Nephron progenitor cell (in vitro differentiated cells): ENCODE results near the gene TEPSIN.

Experiments
- DNase-seq: peaks from one replicate; pipeline ENCODE4 v3.0.0; 2021
- H3K27ac Mint-ChIP-seq: 2 replicates; pipeline ENCODE4 v1.8.0; 2021; ENCODE audit warnings: mild to moderate bottlenecking, moderate library complexity, mixed read lengths
- H3K27me3 Mint-ChIP-seq: 2 replicates; pipeline ENCODE4 v1.8.0; 2021; ENCODE audit warnings: mild to moderate bottlenecking, low read depth, mixed read lengths; ENCODE audit not compliant: poor library complexity
- H3K36me3 Mint-ChIP-seq: 2 replicates; pipeline ENCODE4 v1.8.0; 2021; ENCODE audit warnings: low read depth, mixed read lengths
- H3K4me1 Mint-ChIP-seq: 2 replicates; pipeline ENCODE4 v1.8.0; 2021; ENCODE audit warnings: mixed read lengths
- H3K4me3 Mint-ChIP-seq: 2 replicates; pipeline ENCODE4 v1.8.0; 2021; ENCODE audit warnings: mild to moderate bottlenecking, moderate library complexity, mixed read lengths
- H3K9me3 Mint-ChIP-seq: 2 replicates; pipeline ENCODE4 v1.8.0; 2021; ENCODE audit warnings: mild to moderate bottlenecking, moderate library complexity, mixed read lengths
- CTCF ChIP-seq: fragments of 200-600 bp; sonication (generic); IDR thresholded peaks from 2 replicates; pipeline ENCODE4 v1.5.0; 2021; ENCODE audit warnings: antibody characterized with exemption

The TEPSIN gene

DNA sequence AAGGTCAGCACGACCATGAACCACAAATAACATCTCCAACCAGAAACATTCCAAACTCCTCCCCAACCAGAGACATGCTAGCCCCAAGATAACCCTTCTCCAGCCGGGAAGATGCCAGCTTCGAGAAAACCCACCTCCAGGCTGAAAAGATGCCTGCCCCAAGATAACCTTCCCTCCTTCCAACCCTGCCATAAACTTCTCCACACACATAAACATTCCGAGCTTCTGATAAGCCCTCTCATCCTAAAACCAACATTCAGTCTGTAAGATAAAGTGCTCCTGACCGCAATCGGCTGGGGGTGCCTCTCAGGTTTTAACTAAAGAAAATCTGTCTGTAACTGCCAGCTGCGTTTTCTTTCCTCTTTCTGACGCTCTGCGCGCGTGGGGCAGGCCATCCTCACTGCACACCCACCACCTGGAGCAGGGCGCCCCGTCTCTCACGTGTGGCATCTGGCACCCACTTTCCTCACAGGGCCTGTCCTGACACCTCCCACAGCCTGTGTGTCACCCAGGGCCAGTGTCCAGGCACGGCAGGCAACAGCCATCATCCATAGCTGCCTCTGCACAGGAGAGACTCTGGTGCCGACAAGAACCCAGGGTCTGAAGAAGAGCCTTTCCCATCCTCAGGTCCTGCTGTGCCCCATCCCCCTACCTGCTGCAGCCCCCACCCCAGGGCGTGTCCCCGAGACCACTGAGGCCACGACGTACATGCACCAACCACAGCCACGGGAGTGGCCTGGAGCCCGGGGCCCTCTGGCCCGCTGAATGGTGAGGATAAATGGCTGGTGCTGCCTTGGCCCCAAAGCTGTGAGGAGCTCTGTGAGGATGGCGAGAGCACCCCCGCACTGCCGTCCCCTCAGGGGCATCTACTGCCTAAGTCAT is 3.7 kb downstream of the TEPSIN start:
- TF ChIP-seq CTCF: no peak
- H3K4me1 Mint-ChIP-seq: peaks cover 32% of the 10 kb centered on the region
- H3K27me3 Mint-ChIP-seq: no peaks in the 10 kb centered on the region
- no peak overlapping the region for H3K4me3 Mint-ChIP-seq
- no peak for DNase-seq
- peaks cover 7% of the 10 kb centered on the region for H3K36me3 Mint-ChIP-seq
- no peaks in the 10 kb centered on the region for H3K9me3 Mint-ChIP-seq
- H3K27ac Mint-ChIP-seq: peak overlapping the region; percentile 60

DNA sequence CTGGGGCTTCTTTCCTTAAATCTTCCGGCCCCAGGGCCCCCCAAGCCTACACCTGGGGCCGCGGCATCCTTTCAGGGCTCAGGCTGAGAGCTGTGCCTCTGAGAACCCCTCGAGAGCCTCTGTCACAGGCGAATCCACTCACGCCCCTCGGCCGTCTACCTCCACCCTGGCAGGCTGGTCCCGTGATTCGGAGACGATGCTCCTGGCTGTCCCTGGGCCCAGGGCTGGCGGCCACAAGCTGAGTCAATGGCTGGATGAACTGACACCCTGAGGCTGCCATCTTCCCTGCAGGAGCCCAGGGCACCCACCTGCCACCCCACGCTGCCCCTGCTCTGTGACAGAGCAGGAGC is 4.4 kb downstream of the TEPSIN start:
- DNase-seq: no peak
- H3K27me3 Mint-ChIP-seq: peaks cover 2% of the 10 kb centered on the region
- peaks cover 26% of the 10 kb centered on the region for H3K4me1 Mint-ChIP-seq
- H3K36me3 Mint-ChIP-seq: peaks cover 13% of the 10 kb centered on the region
- H3K27ac Mint-ChIP-seq: peak overlapping the region; percentile 60
- no peak overlapping the region for H3K4me3 Mint-ChIP-seq
- no peaks in the 10 kb centered on the region for H3K9me3 Mint-ChIP-seq
- TF ChIP-seq CTCF: no peak

DNA sequence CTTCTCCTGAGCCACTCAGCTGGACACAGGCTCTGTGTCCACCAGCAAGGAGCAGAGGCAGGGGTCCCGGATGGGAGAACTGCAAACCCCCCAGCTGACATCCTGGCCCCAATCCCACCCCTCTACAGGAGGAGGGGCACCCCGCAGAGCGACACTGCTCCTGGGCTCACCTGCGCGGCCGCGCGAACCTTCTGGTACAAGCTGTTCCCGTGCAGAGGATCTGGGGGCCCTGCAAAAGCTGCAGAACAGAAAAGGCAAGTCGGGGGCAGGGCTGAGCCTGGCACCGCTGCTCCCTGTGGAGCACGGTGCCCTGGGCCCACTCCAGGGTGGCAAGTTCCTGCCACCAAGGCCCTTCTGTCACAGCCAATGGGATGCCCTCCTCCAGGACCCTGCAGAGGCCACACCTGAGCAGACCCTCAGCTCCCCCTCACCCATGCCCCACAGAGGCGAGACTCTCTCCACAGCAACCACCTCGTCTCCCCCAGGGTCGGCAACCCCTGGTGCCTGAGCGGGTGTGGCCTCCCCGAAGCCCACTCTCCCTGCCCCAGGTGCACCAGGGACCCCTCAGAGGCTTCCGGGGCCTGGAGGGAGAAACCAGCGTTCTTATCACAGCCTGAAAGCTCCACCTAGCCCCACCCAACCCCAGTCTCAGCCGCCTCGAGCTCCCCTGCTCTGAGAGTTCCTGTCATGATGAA is 4.9 kb downstream of the TEPSIN start:
- Mint-ChIP-seq H3K27ac (peak overlapping the region; percentile 60), H3K9me3 (no peaks in the 10 kb centered on the region), H3K4me3 (no peak overlapping the region), H3K36me3 (peaks cover 13% of the 10 kb centered on the region), H3K4me1 (peaks cover 26% of the 10 kb centered on the region), H3K27me3 (peaks cover 2% of the 10 kb centered on the region)
- TF ChIP-seq CTCF: no peak
- DNase-seq: no peak

DNA sequence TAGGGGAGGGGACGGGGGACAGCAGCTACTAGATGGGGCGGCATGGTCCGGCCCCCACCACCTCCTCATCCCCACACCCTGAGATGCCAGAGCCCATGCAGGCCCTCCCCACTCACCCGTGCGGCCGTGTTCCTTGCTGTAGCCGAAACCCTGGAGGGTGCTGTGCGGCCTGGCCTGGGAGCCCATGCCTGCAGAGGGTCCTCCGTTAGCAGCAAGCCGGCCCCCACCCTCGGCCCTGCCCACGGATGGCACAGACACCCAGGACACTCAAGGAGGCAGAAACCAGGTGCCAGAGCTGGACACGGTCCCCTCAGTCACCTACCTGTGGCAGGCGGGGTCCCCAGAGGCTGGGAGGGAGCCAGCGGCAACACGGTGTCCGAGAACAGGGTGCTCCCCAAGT is 5.5 kb downstream of the TEPSIN start:
- no peak for TF ChIP-seq CTCF
- DNase-seq: no peak
- Mint-ChIP-seq H3K27me3 (peaks cover 2% of the 10 kb centered on the region), H3K27ac (no peak overlapping the region), H3K36me3 (peaks cover 13% of the 10 kb centered on the region), H3K4me3 (no peak overlapping the region), H3K9me3 (no peaks in the 10 kb centered on the region), H3K4me1 (peaks cover 26% of the 10 kb centered on the region)

- Mint-ChIP-seq H3K4me1 (peaks cover 22% of the 10 kb centered on the region), H3K4me3 (no peak overlapping the region), H3K27me3 (peaks cover 4% of the 10 kb centered on the region), H3K27ac (no peak overlapping the region), H3K36me3 (peaks cover 19% of the 10 kb centered on the region), H3K9me3 (peaks cover 3% of the 10 kb centered on the region)
- no peak for TF ChIP-seq CTCF
- DNase-seq: no peak
Measured at GRCh38 chr17:81232616-81233241, 6.1 kb downstream of the TEPSIN start.
